ENCODE measurements around the gene OR5B21.

Gene OR5B21

DNA sequence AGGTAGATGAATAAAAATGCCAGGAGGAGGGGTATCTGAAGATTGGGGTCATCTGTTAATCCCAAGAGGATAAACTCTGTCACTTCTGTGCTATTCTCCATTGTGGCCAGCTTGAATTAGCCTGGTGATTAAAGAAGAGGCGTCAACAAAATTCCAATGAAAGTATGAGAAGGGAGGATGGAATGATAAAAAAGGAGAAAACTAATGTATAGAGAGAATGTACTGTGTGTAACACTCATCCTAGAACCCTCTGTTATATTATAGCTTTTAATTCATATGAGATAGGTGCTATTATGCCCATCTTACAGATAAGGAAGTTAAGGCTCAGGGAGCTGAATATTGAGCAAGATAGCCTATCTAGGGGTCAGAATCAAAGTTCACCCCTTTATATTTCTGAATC is at the start of gene OR5B21:
Gene OR5B21, minus strand, starts transcription at position 101 of the 400 bp plus-strand sequence. Its CDS starts 0 bp downstream, at position 101.
- no peak for DNase-seq

GRCh38 chr11:58549644-58550043 is 41.7 kb upstream of the OR5B21 start:
- DNase-seq = no peak

- no peak for DNase-seq
Observed at GRCh38 chr11:58546841-58547240, 38.9 kb upstream of the OR5B21 start.

- DNase-seq = no peak
Observed at GRCh38 chr11:58531865-58532341, 24.0 kb upstream of the OR5B21 start.

GRCh38 chr11:58530236-58530635 is 22.3 kb upstream of the OR5B21 start:
- no peak for DNase-seq

DNA sequence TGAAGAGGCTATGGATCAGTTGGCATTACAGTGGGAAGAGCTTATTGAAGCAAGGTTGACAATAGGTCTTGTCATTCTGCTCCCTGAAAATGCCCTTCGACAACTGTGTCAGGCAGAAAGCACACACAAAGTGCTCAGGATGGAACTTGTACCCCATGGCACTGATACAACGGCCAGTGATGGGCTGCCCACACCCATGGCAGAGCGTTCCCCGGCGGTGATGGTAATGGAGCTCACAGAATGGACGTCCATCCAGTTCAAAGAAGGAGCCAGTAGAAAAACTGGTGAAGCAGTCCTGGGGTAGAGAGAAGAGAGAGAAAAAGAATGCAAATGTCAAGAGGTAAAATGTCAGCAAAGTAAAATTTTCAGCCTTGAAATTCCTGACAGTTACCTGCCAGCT is 19.5 kb upstream of the OR5B21 start:
- DNase-seq = no peak

DNA sequence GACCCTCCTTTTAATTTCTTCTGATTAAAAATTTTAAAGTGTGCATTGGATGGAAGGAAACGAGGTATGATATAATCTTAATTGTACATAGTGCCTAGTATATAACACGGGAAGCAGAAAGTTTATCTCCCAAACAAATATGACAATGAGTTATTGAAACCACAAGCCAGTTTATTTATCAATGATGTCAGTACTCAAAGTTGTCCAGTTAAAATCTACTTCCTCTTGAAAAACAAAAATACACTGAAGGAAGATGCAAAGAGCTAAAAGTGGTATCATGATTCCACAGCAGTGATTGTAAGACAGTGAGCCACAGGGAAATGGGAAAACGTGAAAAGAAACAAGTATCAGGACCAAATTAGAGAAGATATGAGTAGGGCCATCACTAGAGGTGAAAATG is 18.8 kb upstream of the OR5B21 start:
- no peak for DNase-seq

- no peak for DNase-seq
Observed at GRCh38 chr11:58525037-58525614, 17.2 kb upstream of the OR5B21 start.

DNA sequence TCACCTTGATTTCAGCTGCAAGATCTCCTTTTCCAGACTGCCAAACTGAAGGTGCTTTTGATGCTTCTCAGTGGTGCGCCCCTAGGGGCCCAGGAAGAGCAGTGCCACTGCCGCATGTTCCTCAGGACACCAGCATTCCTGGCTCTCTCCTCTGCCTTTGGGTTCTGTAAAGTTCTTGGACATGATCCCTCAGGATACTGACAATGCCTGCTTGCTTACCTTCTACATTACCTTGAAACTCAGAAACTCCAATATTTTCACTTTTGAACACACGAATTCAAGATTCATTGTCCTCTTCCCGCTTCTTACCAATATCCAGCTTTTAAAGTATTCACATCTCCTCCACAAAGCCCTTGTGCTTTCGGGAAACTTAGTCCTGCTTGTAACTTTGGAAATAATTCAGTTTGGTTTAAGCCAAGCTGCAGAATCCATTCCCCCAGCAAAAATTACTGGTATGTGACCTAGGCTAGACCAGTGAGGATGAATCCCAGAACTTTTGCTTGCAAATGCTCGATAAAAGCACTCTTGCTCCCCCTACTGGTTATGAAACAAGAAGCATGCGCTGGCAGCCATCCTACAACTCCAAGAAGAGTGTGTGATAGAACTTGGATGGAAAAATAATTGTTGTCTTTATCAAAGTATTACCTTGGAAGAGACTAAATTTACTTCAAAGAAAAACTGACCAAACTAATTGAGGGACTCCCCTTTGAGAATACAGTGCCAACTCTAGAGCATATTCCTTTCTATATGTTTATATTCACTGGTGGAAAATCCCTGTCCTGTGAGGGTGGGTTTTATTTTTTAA is 16.5 kb upstream of the OR5B21 start:
- peak; percentile 62 for DNase-seq

- DNase-seq = peak; percentile 42
Observed at GRCh38 chr11:58513747-58514367, 6.0 kb upstream of the OR5B21 start.

GRCh38 chr11:58511636-58512035 is 3.7 kb upstream of the OR5B21 start:
- no peak for DNase-seq

DNA sequence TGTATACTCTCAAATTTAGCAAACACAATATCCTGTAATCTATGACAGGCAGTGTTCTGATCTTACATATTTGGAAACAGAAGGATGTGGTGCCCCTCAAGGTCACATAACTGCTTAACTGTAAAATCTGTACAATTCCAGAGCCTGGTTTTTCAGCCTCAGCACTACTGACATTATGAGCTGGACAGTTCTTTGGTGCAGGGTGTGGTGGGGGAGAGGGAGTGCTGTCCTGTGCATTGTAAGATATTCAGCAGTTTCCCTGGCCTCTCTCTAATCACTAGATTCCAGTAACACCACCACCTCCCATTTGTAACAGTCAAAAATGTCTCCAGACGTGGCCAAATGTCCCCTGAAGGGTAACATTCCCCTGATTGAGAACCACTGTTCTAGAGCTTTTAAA is 1.8 kb upstream of the OR5B21 start:
- no peak for DNase-seq

GRCh38 chr11:58508814-58509213 is 909 bp upstream of the OR5B21 start:
- DNase-seq = no peak

- DNase-seq = no peak
Observed at GRCh38 chr11:58507355-58507754, 550 bp downstream of the OR5B21 start.

- no peak for DNase-seq
Observed at GRCh38 chr11:58506935-58507334, 970 bp downstream of the OR5B21 start.

DNA sequence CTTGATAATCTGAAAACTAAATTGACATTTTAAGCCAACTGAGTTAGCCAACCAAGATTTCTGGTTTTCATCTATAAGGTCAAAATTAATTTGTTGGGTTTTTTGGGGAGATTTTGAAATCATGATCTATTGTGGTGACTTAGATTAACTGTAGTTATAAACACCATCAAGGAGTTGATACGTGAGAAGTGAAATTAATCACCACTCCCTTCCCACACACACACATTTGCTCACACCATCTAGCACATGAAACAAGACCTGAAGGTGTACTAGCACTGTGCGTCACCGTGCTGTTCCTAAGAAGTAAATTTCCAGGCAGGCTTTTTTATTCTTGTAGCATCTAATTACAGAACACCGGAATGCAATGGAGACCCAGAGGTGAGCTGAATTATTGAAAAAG is 2.1 kb downstream of the OR5B21 start:
- DNase-seq = no peak

DNA sequence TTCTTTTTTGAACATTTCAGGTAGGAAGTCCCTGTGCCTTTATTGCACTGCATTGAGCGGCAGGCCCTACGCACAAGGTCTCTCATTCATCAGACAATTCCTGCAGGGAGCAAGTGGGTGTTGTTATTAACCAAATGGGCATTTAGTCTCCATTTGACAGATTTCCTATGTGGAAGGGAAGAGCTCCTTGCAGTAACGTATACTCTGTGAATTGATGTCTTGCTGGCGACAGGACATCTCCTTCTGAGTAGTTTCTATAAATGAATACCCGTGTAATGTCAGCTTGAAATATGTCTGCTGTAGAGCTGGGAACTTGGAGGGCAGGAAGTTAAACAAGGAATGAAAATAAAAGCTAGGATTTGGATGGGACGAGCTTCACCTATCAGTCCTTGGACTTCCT is 3.7 kb downstream of the OR5B21 start:
- no peak for DNase-seq

DNA sequence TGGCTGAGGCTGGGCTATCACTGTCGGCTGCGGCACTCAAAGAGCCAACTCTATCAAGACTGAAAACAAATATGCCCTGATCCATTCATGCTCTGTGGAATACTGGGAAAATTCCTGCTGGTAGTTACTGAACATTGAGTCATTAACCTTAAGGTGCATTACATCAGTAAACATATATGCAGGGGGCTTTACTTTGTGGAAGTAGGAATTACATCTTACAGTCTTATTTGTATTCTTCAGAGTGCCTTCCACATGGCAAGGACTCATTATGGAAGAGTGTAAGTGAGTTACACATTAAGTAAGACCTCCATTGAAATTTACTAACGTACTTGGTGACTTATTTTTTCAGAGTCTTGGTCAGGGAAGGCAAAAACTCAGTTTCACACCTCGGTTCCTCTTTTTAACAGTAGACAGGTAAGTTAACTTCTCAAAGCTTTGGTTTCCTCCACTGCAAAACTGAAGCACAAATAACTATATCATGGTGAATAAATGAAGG is 4.5 kb downstream of the OR5B21 start:
- no peak for DNase-seq

DNA sequence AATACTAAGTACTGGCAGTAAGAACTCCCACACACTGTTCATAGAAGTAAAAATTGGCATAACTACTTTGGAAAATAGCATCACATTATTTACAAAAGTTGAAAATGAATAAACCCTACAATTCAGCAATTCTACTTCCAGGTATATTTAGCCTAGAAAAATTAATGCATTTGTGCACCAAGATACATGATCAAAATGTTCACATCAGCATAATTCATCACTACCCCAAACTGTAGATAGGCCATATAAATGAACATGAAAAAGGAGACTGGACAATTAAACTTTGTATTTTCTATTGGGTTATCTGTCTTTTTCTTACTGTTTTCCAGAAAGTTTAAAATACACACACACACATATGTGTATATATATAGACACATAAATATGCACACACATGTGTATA is 5.9 kb downstream of the OR5B21 start:
- no peak for DNase-seq

DNA sequence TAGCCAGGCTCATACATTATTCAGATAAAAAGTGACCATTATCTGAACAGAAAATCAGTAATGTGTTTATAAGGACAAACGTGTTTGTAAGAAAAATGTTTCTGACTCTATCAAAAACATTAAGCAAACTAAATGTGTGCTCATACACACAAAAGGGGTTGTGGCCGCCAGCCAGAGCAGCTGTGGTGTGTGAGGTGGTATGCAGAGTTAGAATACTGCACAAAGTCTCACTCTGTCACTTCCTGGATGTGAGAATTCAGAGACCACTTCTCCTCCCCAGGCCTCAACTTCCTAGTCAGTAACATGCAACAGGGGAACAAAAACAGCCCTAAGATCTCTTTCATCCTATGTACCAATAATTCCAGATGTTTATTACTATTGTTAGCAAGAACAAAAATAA is 9.4 kb downstream of the OR5B21 start:
- no peak for DNase-seq

DNA sequence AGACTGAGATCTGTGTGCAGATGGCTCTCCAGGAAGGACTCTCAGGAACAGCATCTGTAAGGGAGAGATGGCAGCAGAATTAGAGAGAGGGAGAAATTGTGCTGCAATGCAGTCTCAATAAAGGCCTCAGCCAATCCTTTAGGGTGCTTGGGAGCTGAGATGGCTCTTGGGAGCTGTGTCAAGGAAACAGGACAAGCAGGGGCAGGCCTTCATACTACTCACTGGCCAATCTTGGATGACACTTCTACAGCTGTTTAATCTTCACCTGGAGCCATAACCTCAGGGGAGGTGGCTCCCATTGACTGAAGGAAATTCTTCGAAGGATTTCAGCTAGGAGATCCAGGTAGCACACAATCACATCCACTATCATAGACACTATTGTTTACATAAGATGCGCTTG is 10.0 kb downstream of the OR5B21 start:
- no peak for DNase-seq

DNA sequence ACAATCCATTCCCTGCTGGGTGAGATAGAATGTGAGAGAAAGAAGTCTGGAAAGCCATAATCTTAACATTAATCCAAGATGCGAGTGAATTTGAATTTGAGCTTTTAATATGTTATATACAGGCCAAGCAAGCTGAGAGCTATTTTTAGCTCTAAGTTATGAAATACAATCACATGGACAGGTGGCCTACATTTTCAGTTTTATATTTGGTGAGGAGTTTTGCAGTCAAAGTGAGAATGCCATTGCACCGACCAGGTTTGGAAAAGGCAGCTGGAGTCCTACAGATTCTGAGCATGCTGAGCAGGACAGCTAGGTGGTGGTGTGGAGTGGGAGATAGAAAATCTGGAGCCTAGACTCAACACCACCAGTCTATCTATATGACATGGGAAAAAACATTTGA is 12.0 kb downstream of the OR5B21 start:
- DNase-seq = no peak

GRCh38 chr11:58494101-58494500 is 13.8 kb downstream of the OR5B21 start:
- no peak for DNase-seq

- DNase-seq = no peak
Observed at GRCh38 chr11:58493676-58494075, 14.2 kb downstream of the OR5B21 start.

Measured in COR-L47 (cell line).